NCI-H2029 (cell line): Measurements from ENCODE around the gene LARGE1.

Source experiments
- DNase-seq: peaks from one replicate; lab custom pipeline; 2025; lab: John Stamatoyannopoulos, UW

The LARGE1 gene

GRCh38 chr22:33913188-33913587, 7.1 kb downstream of the LARGE1 start:
- no peak for DNase-seq

GRCh38 chr22:33909911-33910310, 10.4 kb downstream of the LARGE1 start:
- DNase-seq: no peak

DNA sequence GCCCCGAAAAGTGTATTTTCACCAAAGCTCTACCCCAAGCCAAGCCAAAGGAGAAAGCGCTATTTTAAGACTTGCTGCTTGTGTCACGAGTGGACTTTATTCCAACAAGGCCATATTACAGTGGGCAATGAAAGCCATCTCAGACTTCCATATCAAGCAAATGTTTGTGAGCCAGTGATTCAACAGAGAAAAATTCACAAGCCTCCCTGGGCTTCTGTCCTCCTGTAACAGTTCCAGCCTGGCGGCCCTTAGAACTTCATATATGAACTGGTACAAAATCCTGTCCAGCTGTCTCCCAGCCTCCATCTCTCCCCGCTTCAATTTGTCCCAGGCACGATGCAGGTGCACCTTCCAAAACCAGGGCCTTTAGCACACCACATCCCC, 11.2 kb downstream of the LARGE1 start:
- DNase-seq: no peak

GRCh38 chr22:33908171-33909074, 11.9 kb downstream of the LARGE1 start:
- DNase-seq: no peak

GRCh38 chr22:33906954-33907353, 13.3 kb downstream of the LARGE1 start:
- no peak for DNase-seq

GRCh38 chr22:33906475-33906874, 13.8 kb downstream of the LARGE1 start:
- no peak for DNase-seq

GRCh38 chr22:33903012-33903411, 17.3 kb downstream of the LARGE1 start:
- no peak for DNase-seq

DNA sequence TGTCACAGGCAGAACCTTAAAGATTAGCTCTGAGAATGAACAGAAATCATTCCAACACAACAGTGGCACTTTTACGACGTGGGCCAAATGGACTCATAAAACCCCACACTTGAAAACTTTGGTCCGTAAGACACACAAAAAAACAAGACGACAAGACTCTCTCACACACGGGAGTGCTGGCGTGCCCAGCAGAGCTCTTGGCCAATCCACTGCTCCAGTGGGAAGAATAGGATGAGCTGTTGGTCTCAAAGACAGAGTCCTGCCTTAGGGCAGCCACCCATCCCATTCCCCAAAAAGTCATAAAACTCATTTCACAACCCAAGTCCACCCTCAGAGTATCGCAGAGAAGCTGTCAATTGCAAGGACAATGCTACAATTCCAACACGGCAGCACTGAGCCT, 18.2 kb downstream of the LARGE1 start:
- no peak for DNase-seq

- no peak for DNase-seq
Measured at GRCh38 chr22:33898121-33898520, 22.2 kb downstream of the LARGE1 start.

DNA sequence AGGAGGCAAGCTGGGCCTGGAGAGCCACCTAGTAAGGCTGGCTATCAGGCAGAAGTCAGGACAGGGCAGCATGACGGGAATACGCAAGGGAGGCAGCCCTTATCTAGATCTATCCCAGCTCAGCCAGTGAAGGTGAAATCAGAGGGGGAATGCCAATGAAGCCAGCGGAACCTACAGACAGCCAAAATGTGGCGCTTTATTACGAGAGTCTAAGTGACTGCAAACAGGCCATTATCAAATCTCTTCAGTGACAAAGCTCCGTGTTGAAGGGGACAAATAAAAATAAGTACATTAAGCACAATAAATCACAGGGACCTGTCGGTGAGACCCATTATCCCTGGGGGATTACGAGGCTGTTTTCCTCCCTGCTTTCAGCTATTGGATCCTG, 22.8 kb downstream of the LARGE1 start:
- no peak for DNase-seq

DNA sequence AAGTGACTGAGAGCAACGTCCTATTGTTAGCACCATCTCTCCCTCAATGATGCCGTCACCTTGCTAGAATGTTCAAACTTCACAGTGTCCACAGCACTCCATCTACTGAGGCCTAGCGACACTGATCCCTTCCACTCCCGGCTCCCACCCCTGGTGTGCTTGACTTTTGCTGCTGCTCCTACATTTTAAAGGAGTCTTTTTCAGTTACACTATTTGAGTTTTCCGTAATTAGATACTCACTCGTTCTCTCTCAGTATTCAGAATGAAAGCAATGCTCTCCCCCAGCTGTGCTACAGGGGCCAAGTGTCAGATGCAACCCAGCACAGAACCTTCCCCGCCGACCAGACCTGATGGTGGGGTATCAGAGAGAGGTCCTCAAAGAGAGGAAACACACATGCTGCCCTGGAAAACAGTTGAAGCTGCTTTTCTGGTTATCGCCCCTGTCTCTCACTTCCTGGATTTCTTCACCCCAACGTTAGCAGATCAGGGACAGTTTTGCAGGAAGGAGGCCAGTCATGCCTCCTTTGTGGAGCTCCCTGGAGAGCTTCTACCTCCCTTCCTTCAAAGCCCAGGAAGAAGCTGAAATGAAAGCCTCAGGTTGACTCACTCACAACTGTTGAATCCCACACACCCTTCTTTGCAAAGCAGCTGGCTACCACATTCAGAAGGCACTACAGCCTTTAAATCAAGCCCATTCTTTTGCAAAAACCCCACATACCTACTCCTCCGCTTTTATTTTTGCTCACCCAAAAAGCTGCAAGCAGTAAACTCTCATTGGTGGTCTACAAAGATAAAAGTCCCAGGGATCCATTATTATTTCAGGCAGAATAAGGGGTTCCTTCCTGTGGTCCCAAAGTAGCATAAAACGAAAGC, 23.5 kb downstream of the LARGE1 start:
- no peak for DNase-seq

- no peak for DNase-seq
Measured at GRCh38 chr22:33896154-33896553, 24.1 kb downstream of the LARGE1 start.

GRCh38 chr22:33895444-33895843, 24.8 kb downstream of the LARGE1 start:
- no peak for DNase-seq

- DNase-seq: no peak
Measured at GRCh38 chr22:33894515-33894914, 25.8 kb downstream of the LARGE1 start.

DNA sequence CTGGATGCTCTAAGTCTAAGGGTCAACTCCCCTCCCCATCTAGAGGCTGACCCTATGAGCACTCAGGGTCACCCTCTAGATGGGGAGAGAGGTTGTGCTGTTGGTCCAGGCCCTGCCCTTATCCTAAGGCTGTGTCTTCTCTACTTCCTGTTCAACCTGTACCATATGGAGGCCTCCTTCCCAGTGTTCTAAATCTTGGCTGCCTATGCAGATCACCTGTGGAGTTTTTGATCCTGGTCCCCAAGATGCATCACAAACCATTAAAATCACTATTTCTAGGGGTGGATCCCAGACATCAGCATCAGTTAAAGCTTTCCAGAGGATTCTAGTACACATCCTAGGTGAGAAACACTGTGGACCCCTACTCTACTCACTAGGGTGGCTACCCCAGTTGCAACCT, 26.2 kb downstream of the LARGE1 start:
- DNase-seq: no peak

DNA sequence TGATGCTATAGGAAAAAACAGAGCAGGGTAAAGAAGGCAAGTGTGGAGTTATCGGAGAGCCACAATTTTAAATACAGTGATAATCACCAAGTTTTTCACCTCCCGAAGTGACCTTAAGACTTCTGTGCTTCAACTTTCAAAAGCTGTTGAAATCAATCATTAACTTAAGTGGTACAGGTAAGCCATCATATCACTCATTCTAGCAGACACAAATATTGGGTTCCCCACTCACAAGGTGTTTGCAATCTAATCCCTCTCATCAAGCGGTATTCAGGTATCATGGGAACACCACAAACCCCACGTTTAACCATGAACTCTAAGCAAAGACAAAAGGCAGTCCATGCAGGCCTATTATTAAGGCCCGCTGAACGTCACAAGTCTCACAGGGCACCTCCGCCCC, 26.8 kb downstream of the LARGE1 start:
- no peak for DNase-seq

- no peak for DNase-seq
Measured at GRCh38 chr22:33891992-33892391, 28.3 kb downstream of the LARGE1 start.

GRCh38 chr22:33891455-33891854, 28.8 kb downstream of the LARGE1 start:
- DNase-seq: peak; percentile 45

DNA sequence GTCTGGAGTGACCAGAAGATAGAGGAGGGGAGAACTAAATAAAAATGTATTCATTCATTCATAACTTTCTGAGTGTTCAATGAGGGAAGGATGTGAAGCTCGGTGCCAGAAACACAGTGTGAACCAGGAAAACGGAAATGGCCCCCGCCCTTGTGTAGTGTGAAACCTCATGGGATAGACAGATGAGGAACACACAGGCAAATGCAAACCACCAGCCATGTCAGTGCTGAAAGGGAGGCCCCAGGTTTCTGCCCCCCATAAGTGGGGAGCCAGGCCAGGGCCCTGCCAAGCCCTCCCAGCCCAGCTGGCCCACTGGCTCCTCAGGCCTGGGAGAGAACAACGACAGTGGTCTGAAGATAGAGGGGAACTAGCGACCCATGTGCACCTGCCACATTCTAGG, 30.5 kb downstream of the LARGE1 start:
- DNase-seq: no peak

- DNase-seq: no peak
Measured at GRCh38 chr22:33888821-33889220, 31.5 kb downstream of the LARGE1 start.

GRCh38 chr22:33887173-33887572, 33.1 kb downstream of the LARGE1 start:
- no peak for DNase-seq

DNA sequence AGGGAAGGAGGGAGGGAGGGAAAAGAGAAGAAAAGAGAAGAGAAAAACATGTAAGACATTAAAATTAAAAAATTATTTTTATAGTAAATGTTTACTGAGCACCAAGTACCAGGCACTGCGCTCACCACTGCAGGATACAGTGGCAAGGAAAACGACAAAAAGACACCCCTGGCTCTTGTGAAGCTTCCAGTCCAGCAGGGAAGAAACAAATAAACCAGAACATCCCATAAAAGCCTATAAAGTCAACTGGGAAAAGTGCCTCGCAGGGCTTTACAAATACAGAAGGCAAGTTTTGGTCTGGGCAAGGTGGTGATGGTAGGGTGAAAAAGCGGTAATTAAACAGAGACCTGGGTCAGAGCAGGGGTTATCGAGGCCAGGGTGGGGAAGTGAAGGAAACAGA, 33.6 kb downstream of the LARGE1 start:
- DNase-seq: no peak

DNA sequence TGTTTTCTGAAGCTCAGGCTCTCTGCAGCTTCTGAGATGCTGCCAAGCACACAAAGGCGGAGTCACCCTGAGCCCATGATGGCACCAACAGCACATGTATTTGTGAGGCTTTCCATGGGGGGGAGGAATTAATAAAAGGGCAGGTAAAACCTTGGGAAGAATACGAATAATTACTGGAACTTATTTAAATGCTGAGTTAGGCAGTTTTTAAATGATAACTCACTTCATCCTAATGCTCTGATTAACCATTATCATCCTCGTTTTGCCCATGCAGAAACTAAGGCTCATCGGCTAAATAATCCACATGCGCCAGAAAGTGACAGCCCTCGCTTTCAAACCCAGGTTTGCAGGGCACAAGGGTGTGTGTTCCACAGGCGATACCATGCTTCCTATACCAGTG, 35.4 kb downstream of the LARGE1 start:
- DNase-seq: no peak
